HCEC 1CT (cell line): ENCODE results near the gene SLC35E1.
"Not testable (repeated sequence)": the region's sequence is repeated elsewhere in the genome, so short reads cannot be mapped to it uniquely, and the experiment has no call there.

Source experiments
- DNase-seq: peaks from one replicate; pipeline ENCODE4 v3.0.0-alpha.2; 2017

SLC35E1 gene

DNA sequence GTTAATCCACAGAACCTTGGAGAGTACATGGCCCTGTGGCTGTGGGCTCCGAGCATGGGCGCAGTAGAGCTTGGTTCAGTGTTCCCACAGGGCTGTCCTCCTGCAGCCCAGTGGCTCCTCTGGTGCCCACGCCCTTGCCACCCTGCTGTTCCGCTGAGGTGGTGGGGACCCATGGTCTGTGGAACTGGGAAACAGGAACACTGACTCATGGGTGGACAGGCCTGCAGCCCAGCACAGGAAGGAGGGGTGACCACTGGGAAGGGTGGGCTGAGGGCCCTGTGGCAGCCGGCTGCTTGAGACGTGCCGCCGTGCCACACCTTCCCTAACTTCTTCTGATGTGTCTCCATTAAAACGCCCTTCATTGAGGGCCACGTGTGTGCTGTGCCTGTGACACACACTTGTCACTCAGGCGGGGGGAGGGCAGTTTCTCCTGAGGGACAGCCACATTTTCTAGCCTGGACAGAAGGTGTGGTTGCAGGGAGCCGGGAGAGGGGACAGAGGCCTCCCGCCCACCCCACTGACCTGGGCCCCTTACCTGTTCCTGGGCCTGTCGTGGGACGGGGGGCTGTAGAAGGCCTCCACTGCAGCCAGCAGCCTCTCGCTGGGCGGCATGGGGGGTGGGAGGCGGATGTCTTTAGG is 51.1 kb downstream of the SLC35E1 start:
- no peak for DNase-seq

DNA sequence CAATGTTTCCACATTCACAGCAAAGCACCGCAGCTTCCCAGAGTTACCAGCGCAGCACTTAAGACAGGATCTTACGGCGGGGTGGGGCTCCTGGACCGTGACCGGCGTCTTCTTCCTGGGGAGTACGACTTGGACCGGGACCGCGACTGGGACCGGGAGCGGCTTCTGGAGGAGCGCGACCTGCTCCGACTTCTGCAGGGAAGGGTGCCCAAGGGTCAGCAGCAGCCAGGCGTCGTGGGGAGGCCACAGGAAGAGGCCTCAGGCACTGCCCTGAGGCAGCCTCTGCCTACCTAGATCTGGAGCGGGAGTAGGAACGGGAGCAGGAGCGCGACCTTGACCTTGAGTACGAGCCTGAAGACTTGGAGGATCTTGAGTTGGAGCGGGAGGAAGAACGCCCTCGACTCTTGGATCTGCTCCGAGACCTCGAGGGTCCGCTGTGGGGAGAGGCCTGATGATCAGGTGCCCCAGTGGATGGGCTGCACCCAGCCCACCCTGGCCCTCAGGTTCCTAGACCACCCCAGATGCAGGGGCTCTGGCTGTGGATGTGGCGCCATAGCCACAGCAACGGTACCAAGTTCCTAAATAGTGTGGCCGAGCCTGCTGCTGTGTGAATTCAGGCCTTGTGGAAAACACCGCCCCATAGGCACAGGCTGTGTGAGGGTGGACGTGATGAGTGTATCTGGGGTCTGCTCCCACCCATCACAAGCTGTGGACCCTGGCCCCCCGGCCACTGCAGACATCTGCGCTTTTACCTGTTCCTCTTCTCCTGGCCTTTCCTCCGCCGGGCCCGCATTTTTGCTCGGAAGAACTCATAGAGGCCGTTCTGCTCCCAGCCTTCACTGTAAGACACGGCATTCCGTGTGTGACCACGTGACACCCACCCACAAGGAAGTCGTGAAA is 51.9 kb downstream of the SLC35E1 start:
- no peak for DNase-seq

DNA sequence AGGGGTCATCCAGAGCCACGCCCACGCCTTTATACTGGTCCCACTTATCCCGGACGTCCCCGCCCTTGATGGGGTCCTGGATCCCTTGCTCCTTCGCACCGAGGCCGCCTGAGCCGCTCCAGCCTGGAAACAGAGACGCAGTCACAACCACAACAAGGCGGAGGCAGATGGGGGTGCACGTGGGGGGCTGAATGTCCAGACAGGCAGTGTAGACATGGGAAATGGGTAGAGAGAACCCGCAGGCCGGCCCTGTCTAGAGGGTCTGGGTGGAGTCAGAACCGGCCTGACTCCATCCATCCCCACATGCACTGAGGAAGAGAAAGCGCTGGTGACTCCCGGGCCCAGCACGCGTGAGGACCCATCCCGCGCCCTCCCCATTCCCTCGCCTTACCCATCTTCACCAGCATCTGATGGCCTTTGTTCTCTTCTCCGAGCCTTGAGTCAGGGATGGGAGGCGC is 53.0 kb downstream of the SLC35E1 start:
- no peak for DNase-seq

DNA sequence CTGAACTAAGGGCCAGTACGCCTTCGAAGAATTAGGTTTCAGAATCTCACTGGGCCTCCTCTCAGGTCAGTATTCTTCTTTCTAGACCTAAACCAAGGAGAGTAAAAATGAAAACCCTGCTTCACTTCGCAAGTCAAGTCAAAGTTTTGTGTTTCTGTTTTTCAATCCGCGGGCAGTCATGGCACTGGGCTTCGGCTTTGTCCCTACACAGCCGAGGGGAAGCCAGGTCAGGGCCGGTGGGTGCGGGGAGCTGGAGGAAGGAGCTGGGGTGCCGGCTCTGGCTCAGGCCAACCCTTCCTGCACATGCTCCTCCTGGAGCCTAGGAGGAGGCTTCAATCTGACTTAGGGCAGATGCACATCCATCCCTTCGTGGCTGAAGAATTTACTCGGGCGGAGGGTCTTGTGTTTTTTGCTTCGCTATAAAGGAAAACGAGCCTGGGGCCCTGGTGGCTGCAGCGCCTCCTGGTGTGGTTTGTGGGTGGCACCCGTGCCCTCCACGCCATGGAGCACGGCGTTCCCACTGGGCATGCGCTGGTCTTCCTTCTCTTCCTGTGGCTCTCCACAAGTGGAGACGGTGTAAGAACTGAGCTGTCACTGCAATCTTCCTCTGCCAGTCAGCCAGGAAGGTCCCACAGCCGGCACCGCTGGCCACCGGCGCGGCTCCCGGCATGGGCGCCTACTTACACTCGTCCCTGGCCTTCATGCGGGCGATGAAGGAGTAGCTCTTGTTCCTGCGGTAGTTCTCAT is 53.6 kb downstream of the SLC35E1 start:
- DNase-seq, result no peak

DNA sequence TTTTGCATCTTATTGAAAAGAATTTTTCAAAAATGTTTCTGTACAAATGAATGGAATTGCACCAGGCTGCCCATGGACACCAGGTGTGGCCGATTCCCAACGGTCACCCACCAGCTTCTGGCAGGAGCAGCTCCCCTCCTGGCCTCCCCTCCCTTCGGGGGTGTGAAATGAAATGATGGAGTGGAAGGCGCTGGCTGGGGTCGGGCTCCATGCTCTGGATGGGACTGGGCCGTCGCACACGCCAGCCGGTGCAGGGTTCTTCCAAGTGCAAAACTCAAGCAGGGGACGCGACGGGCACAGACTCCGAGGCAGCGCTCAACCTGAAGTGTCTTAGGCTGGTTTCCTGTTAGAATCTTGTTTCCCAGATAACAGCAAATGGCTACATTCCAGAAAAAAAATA is 54.2 kb downstream of the SLC35E1 start:
- no peak for DNase-seq

DNA sequence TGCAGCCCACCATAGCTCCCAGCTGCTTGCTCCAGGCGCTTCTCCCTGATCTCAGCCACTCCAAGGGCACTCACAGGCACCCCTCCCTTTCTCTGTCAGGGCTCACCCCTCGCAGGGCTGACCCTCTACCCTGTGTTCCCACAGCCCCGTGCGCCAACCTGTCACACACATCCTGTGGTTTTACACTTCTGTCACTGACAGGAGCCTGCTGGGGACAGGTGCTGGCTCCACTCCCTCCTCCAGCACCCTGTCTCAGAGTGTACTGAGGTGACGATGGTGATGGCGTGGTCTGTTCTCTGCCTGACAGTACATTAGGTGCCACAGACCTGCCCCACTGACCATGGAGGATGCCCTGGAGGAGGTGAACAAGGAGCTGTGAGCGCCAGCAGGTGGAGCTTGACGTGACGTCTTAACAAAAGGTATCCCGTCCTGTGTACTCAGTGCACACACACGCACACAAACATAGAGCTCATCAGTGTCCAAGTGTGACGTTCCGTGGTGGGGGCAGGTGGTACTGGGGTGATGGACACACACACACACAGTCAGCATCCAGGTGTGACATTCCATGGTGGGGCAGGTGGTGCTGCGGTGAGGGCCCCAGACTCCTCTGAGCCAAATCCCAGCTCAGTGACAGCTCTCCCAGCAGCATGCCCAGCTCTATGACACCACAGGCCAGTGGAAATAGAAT is 55.1 kb downstream of the SLC35E1 start:
- DNase-seq, result no peak

DNA sequence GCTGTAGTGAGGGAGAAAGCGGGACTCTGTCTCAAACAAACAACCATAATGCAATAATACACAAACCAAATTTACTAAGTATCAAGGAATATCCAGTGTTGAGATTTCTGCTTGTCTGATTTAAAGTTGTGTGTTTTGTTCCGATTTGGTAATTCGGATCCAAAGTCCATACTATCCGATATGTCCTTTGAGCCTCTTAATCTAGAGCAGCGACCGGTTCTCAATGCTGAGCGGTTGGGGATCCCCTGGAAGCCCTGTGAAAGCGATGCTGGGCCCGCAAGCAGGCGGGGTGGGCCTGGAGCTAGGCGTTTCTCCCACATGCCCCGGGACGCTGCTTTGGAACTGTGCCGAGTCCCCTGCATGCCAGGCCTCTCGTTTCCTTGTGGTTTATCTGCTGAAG is 55.8 kb downstream of the SLC35E1 start:
- no peak for DNase-seq

DNA sequence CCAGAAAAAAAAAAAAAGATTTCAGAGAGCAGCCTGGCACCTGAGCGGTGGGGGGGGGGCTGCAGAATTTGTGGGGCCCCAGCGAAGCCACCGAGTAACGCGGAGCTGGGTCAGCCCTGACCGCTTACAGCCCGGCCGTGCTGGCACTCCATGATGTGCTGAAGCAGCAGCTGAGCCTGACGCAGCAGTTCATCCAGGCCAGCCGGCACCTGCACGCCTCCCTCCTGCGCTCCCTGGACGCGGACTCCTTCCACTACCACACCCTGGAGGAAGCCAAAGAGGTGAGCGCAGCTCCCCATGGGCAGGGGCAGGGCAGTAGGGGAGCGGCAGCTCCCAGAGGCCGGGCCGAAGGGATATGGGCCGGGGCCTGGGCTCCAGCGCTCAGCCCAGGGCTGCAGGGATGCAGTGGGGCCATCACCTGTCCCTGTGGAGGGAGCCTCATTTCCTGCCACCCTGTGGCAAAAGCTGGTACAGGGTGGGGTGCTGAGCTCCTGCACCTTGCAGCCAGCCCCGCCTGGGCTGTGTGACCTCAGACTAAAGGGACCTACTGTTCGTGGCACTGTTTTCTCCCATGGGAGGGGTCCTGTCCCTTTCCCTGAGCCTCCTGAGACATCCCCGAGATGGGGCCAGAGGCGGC is 57.7 kb downstream of the SLC35E1 start:
- DNase-seq, result no peak

DNA sequence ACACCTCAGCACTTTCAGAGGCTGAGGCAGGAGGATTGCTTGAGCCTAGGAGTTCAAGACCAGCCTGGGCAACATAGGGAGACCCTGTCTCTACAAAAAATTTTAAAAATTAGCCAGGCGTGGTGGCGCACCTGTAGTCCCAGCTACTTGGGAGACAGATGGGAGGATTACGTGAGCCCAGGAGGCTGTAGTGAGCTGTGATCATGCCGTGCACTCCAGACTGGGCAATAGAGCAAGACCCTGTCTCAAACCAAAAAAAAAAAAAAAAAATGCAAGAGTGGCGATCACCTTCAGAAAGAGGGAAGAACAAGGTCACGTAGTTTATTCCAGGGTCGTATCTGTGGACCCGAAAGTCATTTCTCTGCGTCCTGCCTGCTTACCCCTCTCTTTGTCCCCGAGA is 59.6 kb downstream of the SLC35E1 start:
- DNase-seq, result not testable (repeated sequence)

DNA sequence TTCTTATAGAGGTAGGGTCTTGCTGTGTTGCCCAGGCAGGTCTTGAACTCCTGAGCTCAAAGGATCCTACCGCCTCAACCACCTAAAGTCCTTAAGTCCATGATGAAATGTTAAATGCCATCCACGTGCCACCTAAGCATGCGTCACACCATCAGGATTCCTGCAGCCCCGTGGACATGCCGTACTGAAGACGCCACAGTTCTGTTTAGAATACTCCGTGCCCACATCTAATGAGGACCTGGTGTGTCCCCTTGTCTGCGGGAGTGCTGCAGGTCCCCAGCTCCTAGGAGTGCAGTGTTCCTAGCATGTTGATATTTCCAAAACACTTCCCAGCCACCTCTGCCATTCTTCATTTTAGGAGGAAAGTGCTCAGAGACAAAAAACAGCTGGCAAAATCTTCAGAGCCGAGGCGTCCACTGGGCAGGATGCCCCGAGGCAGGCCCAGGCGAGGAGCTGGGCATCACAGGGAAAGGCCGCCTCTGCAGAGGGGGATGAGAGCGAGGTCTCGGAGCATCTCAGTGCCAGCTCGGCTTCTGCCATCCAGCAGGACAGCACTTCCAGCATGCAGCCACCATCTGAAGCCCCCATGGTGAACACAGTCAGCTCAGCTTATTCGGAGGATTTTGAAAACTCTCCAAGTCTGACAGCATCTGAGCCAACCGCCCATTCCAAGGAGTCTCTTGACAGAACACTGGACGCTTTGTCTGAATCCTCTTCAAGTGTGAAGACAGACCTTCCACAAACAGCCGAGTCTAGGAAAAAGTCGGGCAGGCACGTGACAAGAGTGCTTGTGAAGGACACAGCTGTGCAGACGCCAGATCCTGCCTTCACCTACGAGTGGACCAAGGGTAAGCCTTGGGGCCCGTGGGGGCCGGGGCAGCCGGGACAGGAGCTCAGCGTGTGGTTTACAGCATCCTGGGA is 62.8 kb downstream of the SLC35E1 start:
- no peak for DNase-seq

DNA sequence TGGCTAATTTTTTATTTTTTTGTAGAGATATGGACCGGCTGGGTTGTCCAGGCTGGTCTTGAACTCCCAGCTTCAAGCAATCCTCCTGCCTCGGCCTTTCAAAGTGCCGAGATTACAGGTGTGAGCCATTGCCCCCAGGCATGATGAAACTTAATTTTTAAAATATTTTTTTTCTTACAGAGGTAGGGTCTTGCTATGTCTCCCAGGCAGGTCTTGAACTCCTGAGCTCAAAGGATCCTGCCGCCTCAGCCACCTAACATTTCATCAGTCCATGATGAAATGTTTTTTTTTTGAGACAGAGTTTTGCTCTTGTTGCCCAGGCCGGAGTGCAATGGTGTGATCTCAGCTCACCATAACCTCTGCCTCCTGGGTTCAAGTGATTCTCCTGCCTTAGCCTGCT is 63.7 kb downstream of the SLC35E1 start:
- no peak for DNase-seq

DNA sequence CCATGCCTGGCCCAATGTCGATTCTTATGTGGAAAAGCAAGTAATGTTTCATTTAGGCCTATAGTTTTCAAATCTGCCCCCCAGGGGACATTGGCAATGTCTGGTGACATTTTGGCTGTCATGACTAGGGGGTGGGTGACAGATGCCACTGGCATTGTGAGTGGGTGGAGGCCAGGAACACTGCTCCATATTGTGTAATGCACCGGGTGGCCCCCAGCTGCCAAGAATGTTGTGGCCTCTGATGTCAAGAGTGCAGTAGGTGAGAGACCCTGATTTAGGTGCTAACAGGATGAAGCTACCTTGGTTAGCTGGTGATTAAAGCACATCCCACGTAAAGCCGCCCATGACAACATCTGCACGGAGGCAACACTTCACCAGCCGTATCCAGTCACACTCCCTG is 65.3 kb downstream of the SLC35E1 start:
- DNase-seq, result no peak

DNA sequence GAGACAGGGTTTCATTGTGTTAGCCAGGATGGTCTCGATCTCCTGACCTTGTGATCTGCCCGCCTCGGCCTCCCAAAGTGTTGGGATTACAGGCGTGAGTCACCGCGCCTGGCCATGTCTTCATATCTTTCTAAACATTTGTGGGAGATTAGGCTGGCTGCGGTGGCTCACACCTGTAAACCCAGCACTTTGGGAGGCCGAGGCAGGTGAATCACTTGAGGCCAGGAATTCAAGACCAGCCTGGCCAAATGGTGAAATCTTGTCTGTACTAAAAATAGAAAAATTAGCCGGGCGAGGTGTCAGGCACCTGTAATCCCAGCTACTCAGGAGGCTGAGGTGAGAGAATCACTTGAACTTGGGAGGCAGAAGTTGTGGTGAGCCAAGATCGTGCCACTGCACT is 66.1 kb downstream of the SLC35E1 start:
- DNase-seq, result not testable (repeated sequence)

DNA sequence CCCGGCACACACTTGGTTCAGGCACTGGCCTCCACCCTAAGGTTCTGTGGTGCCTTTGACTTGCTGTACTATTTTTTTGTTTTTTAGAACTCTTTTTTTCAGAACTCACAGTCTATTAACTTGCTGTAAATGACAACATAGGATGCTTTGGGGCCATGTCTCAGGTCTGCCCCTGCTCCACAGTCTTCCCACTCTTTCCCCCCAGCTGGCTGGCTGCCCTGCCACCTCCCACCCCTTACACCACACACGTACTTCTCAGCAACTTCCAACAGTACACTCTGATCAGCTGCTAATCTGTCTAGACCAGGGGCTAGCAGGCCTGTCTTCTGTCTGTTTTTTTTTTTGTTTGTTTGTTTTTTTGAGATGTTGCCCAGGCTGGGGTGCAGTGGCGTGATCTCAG is 67.9 kb downstream of the SLC35E1 start:
- no peak for DNase-seq
